CD4-positive, alpha-beta T cell treated with Interferon alpha-2 for 1 hour (primary cell): ENCODE results near the gene MAP3K9.
A peak's percentile ranks its signal among the peaks of the same experiment; 100 is the strongest.
"Not testable (repeated sequence)": the region's sequence is repeated elsewhere in the genome, so short reads cannot be mapped to it uniquely, and the experiment has no call there.

Experiments
- DNase-seq, 2 donors: peaks; one replicate each; pipeline ENCODE4 v3.0.0-alpha.2; 2020 to 2022

The MAP3K9 gene

GRCh38 chr14:70722418-70722817 is 86.9 kb downstream of the MAP3K9 start:
- no peak for DNase-seq

- DNase-seq: no peak
Observed at GRCh38 chr14:70721542-70721941, 87.8 kb downstream of the MAP3K9 start.

GRCh38 chr14:70718383-70719118 is 90.8 kb downstream of the MAP3K9 start:
- no peak for DNase-seq

GRCh38 chr14:70716958-70717357 is 92.4 kb downstream of the MAP3K9 start:
- DNase-seq: no peak

GRCh38 chr14:70716483-70716882 is 92.8 kb downstream of the MAP3K9 start:
- DNase-seq: no peak

- peak; percentile 29 to 61 for DNase-seq
Observed at GRCh38 chr14:70714055-70714550, 95.2 kb downstream of the MAP3K9 start.

GRCh38 chr14:70713511-70713916 is 95.8 kb downstream of the MAP3K9 start:
- DNase-seq: no peak

GRCh38 chr14:70713096-70713495 is 96.2 kb downstream of the MAP3K9 start:
- DNase-seq: no peak

GRCh38 chr14:70711451-70711850 is 97.9 kb downstream of the MAP3K9 start:
- DNase-seq: no peak

- no peak for DNase-seq
Observed at GRCh38 chr14:70709726-70710382, 99.5 kb downstream of the MAP3K9 start.

- DNase-seq: no peak
Observed at GRCh38 chr14:70708717-70709570, 100.4 kb downstream of the MAP3K9 start.

- no peak for DNase-seq
Observed at GRCh38 chr14:70707138-70708038, 101.9 kb downstream of the MAP3K9 start.

- DNase-seq: no peak
Observed at GRCh38 chr14:70706177-70706576, 103.1 kb downstream of the MAP3K9 start.

- no peak for DNase-seq
Observed at GRCh38 chr14:70704960-70705359, 104.4 kb downstream of the MAP3K9 start.

- not testable (repeated sequence) for DNase-seq
Observed at GRCh38 chr14:70703621-70704168, 105.6 kb downstream of the MAP3K9 start.

- DNase-seq: no peak
Observed at GRCh38 chr14:70702161-70702560, 107.2 kb downstream of the MAP3K9 start.

GRCh38 chr14:70701610-70702009 is 107.7 kb downstream of the MAP3K9 start:
- no peak for DNase-seq

- no peak for DNase-seq
Observed at GRCh38 chr14:70700955-70701585, 108.2 kb downstream of the MAP3K9 start.

- DNase-seq: no peak
Observed at GRCh38 chr14:70699646-70700045, 109.7 kb downstream of the MAP3K9 start.

- DNase-seq: peak in 1 of 2 donors; percentile 39
Observed at GRCh38 chr14:70698288-70698687, 111.0 kb downstream of the MAP3K9 start.

GRCh38 chr14:70697701-70698100 is 111.6 kb downstream of the MAP3K9 start:
- no peak for DNase-seq
